KOPT-K1 (cell line): ENCODE measurements around the gene EFCAB6.

Experiments
- H3K27ac ChIP-seq: fragments of 200-600 bp; sonication (generic); 2 replicates; pipeline ENCODE4 v1.5.1; 2016; ENCODE audit warnings: antibody characterized with exemption, mild to moderate bottlenecking, low read depth, low read length; ENCODE audit not compliant: poor library complexity, severe bottlenecking
- H3K36me3 ChIP-seq: fragments of 200-600 bp; sonication (generic); 2 replicates; pipeline ENCODE4 v1.5.1; 2017; ENCODE audit warnings: antibody characterized with exemption, mild to moderate bottlenecking, low read length, moderate library complexity; ENCODE audit not compliant: insufficient read depth
- H3K9me3 ChIP-seq: fragments of 200-600 bp; sonication (generic); 2 replicates; pipeline ENCODE4 v1.5.1; 2017; ENCODE audit warnings: antibody characterized with exemption, low read length, mild to moderate bottlenecking; ENCODE audit not compliant: insufficient read depth, poor library complexity, severe bottlenecking

The EFCAB6 gene

GRCh38 chr22:43827926-43828724 is 16.0 kb upstream of the EFCAB6 start:
- H3K27ac ChIP-seq, result no peak overlapping the region
- no peaks in the 10 kb centered on the region for H3K36me3 ChIP-seq
- no peaks in the 10 kb centered on the region for H3K9me3 ChIP-seq

- Histone ChIP-seq H3K27ac (no peak overlapping the region), H3K36me3 (no peaks in the 10 kb centered on the region), H3K9me3 (no peaks in the 10 kb centered on the region)
Measured at GRCh38 chr22:43827003-43827735, 15.1 kb upstream of the EFCAB6 start.

GRCh38 chr22:43826142-43827002 is 14.3 kb upstream of the EFCAB6 start:
- Histone ChIP-seq H3K27ac (no peak overlapping the region), H3K9me3 (no peaks in the 10 kb centered on the region), H3K36me3 (no peaks in the 10 kb centered on the region)

GRCh38 chr22:43825651-43826050 is 13.5 kb upstream of the EFCAB6 start:
- Histone ChIP-seq H3K36me3 (no peaks in the 10 kb centered on the region), H3K9me3 (no peaks in the 10 kb centered on the region), H3K27ac (no peak overlapping the region)

- no peak overlapping the region for H3K27ac ChIP-seq
- no peaks in the 10 kb centered on the region for H3K36me3 ChIP-seq
- H3K9me3 ChIP-seq, result no peaks in the 10 kb centered on the region
Measured at GRCh38 chr22:43824724-43825420, 12.8 kb upstream of the EFCAB6 start.

- no peaks in the 10 kb centered on the region for H3K36me3 ChIP-seq
- no peaks in the 10 kb centered on the region for H3K9me3 ChIP-seq
- no peak overlapping the region for H3K27ac ChIP-seq
Measured at GRCh38 chr22:43823911-43824665, 12.0 kb upstream of the EFCAB6 start.

GRCh38 chr22:43823353-43823908 is 11.3 kb upstream of the EFCAB6 start:
- no peak overlapping the region for H3K27ac ChIP-seq
- no peaks in the 10 kb centered on the region for H3K9me3 ChIP-seq
- no peaks in the 10 kb centered on the region for H3K36me3 ChIP-seq

GRCh38 chr22:43821606-43822425 is 9.7 kb upstream of the EFCAB6 start:
- H3K36me3 ChIP-seq, result no peaks in the 10 kb centered on the region
- H3K27ac ChIP-seq, result no peak overlapping the region
- no peaks in the 10 kb centered on the region for H3K9me3 ChIP-seq

- H3K9me3 ChIP-seq, result no peaks in the 10 kb centered on the region
- no peaks in the 10 kb centered on the region for H3K36me3 ChIP-seq
- H3K27ac ChIP-seq, result no peak overlapping the region
Measured at GRCh38 chr22:43820651-43821305, 8.7 kb upstream of the EFCAB6 start.

GRCh38 chr22:43819931-43820640 is 8.0 kb upstream of the EFCAB6 start:
- Histone ChIP-seq H3K27ac (no peak overlapping the region), H3K36me3 (no peaks in the 10 kb centered on the region), H3K9me3 (no peaks in the 10 kb centered on the region)

- Histone ChIP-seq H3K27ac (no peak overlapping the region), H3K9me3 (no peaks in the 10 kb centered on the region), H3K36me3 (no peaks in the 10 kb centered on the region)
Measured at GRCh38 chr22:43819421-43819921, 7.4 kb upstream of the EFCAB6 start.

- Histone ChIP-seq H3K9me3 (no peaks in the 10 kb centered on the region), H3K27ac (no peak overlapping the region), H3K36me3 (no peaks in the 10 kb centered on the region)
Measured at GRCh38 chr22:43818981-43819380, 6.9 kb upstream of the EFCAB6 start.
